Anterior cingulate cortex (tissue), 58 donors: ENCODE measurements around the gene GPRIN2.
A peak's percentile ranks its signal among the peaks of the same experiment; 100 is the strongest.
"Not testable (repeated sequence)": the region's sequence is repeated elsewhere in the genome, so short reads cannot be mapped to it uniquely, and the experiment has no call there.

Experiments
- DNase-seq, 58 donors: peaks; one replicate each; lab custom pipeline; 2025; lab: John Stamatoyannopoulos, UW

The GPRIN2 gene

GRCh38 chr10:46556515-46557318 is at the start of gene GPRIN2:
Gene GPRIN2 (minus strand): TSS chr10:46556658. CDS start chr10:46550736, 5,922 bp downstream.
- peak in 1 of 58 donors; percentile 14 for DNase-seq

- not testable (repeated sequence) for DNase-seq
Observed at GRCh38 chr10:46600516-46600915, 44.1 kb upstream of the GPRIN2 start.

GRCh38 chr10:46597616-46598246 is 41.3 kb upstream of the GPRIN2 start:
- not testable (repeated sequence) for DNase-seq

GRCh38 chr10:46596570-46596969 is 40.1 kb upstream of the GPRIN2 start:
- DNase-seq: not testable (repeated sequence)

DNA sequence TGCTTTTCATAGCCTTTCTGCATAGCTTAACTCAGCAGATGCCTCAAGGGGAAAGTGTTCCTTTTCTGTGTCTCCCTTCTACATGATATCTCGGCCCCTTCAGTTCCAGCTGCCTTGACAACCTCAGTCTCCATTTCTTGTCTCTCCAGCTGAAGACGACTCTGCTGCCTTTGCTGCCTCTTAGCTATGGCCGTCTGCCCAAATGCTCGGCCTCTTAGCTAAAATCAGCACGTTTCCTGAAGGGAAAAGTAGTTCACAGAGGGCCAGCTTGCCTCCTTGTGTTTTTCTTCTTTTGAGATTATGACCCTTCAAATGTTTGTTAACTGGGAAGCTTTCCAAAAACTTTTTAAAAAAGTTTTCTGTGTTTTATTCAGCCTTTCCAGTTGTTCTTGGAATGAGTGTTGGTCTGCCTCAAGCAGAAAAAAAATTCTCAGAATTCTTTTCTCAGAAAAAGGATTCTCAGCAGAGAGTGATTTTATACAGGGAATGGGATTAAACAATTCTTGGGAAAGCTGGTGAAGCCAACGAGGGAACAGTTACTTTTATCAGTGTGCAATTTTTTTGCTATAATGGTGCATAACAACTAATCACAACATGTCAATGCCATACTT is 38.1 kb upstream of the GPRIN2 start:
- DNase-seq: not testable (repeated sequence)

GRCh38 chr10:46593307-46593706 is 36.8 kb upstream of the GPRIN2 start:
- DNase-seq: not testable (repeated sequence)

GRCh38 chr10:46591053-46591452 is 34.6 kb upstream of the GPRIN2 start:
- not testable (repeated sequence) for DNase-seq

DNA sequence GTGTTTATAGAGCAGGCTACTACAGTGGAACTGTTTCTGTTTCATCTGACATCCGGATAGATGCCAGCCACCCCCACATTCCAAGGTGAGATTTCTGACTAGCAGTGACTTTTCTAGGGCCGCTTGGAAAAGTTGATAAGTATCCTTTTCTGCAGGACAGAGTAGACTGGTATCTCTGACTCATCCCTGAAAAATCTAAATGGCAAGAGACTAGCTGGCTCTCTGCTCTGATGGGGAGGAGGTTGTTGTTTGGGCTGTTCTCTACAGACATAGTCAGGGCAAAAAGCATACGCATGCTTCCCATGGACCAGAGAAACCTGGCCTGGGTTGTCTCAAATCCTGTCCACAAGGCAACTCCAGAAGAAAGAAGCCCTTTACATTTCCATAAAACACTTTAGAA is 33.1 kb upstream of the GPRIN2 start:
- not testable (repeated sequence) for DNase-seq

DNA sequence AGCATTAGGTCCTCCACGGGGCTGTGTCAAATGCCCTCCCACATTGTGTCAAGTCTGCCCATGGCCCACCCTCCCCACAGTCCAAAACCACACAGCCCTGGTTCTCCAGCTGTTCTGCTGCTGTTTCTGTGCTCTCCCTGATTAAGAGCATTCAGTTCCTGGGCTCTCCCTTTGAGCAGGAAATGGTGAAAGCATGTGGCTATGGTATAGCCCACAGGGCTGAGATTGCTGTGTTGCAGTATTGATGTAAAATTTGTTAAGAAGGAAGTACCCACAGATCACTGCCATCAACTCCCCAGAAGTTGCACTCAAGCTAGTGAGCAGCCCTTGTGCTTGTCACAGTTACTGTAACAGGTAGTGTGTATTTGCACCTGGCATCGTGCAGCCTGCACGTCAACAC is 31.8 kb upstream of the GPRIN2 start:
- DNase-seq: not testable (repeated sequence)

GRCh38 chr10:46587546-46587945 is 31.1 kb upstream of the GPRIN2 start:
- not testable (repeated sequence) for DNase-seq

DNA sequence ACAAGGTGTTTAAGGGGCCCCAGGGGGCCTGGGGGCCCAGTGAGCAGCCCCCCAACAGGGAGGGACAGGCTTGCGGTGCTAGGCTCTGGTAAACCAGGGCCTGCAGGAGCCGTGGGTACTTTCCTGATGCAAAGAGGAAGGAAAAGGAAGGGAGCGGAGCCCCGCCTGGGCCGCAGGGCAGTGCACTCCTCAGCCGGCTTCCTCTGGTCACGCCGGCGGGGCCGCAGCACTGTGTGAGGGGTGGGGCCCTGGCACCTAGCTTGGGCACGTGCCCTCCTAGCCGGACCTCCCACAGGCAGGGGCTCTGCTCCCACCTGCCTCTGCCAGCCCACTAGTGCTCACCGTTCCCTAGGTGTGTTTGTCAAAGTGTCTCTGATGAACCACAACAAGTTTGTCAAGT is 28.8 kb upstream of the GPRIN2 start:
- not testable (repeated sequence) for DNase-seq

DNA sequence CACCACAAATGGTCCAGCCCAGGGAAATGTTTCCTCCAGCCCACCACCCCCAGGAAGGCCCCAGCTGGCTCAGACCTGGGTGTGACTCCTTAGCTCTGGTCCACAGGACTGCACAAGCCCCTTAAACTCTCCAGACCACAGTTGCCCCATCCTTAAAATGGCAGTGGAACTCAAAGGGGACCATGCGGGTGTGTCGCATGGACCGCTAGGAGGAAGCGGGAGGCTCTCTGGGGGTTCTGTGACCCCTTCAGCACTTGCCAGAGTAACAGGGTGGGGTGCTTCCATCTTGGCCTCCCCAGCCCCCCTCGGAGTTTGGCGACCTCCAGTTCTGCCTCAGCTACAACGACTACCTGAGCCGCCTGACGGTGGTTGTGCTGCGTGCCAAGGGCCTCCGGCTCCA is 27.7 kb upstream of the GPRIN2 start:
- not testable (repeated sequence) for DNase-seq

DNA sequence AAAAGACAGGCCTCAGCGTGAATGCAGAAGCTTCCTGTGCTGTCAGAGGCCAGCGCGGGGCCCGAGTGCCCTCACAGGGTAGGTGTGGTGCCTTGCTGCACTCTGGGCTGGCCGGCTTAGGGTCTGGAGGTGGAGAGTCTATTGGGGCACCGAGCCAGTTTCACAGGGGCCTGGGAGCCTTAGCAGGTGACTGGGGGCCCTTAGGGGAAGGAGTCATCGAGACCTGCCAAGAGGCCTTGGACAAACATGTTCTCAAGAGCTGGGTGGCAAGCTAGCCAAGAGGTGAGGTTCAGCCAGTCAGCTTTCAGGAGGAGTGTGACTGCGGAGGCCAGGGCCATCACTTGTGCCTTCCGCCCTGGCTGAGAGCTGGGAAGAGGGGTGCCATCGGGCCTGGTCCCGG is 26.1 kb upstream of the GPRIN2 start:
- not testable (repeated sequence) for DNase-seq

DNA sequence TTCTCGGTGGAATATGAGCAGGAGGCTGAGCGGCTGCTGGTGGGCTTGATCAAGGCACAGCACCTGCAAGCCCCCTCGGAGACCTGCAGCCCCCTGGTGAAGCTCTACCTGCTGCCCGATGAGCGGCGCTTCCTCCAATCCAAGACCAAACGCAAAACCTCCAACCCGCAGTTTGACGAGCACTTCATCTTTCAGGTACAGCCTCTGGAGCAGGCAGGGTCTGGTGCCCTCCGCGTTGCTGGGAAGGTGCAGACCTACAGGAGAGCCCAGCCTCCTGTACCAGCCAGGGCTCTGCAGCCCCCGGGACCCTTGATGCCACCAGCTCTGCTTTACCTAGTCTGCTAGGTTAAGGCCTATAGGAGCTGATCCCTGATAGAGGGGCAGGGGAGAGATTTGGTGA is 25.5 kb upstream of the GPRIN2 start:
- DNase-seq: not testable (repeated sequence)

DNA sequence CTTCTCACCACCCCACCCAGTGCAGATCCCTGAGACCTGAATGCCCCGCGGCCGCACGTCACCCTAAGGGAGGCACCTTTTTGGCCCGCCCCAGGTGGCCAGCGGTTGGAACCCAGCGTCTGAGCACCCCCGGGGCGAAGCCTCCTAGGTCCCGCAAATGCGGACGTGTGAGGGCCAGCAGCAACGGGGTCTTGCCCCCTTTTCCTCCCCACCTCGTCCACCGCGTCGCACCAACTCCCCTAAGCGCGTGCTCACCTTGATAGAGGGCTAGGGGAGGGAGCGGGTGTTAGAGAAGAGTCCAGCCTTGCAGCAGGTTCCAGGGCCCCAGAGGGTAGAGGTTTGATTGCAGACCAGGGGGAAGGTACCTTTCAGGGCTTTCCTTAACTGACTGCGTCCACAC is 22.9 kb upstream of the GPRIN2 start:
- DNase-seq: not testable (repeated sequence)

GRCh38 chr10:46578474-46579178 is 22.2 kb upstream of the GPRIN2 start, which contains the start of gene SYT15:
Gene SYT15 (plus strand): TSS chr10:46579128. CDS start chr10:46579169, 41 bp downstream.
- not testable (repeated sequence) for DNase-seq

- not testable (repeated sequence) for DNase-seq
Observed at GRCh38 chr10:46577624-46578473, 21.4 kb upstream of the GPRIN2 start.

DNA sequence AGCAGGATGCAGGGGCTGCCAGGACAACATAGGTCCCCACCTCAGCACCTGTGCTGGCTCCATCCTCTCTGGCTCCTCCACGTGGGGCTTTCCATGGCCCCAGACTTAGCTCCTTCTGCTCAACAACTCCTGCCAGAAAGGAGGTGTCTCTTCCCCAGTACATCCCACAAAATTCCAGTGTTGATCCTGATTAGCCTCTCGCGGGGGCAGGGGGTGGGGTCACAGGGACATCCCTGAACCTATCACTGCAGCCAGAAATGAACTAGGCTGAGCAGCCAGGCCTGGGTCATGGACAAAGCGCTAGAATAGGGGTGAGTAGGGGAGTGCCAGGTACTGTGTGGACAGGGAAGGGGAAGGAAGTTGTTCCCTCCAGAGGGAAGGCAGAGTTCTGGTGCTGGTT is 17.4 kb upstream of the GPRIN2 start:
- DNase-seq: not testable (repeated sequence)

DNA sequence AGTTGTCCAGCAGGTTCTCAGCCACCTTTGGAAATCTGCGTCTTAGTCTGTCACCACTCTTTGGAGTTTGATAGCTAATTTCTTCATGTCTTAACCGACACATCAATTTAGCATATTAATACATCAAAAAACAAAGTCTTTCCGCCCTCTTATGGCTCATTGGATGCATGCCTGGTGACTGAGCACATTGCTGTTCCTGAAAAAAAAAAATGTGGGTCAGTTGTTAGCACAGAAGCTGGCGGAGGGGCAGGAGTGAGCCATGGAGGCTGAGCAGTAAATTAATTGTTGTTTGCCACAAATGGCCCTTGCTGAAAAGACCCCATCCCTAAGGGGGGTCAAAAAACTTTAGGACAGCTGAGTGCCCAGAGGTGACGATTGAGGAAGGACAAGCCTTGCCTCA is 16.9 kb upstream of the GPRIN2 start:
- DNase-seq: not testable (repeated sequence)

DNA sequence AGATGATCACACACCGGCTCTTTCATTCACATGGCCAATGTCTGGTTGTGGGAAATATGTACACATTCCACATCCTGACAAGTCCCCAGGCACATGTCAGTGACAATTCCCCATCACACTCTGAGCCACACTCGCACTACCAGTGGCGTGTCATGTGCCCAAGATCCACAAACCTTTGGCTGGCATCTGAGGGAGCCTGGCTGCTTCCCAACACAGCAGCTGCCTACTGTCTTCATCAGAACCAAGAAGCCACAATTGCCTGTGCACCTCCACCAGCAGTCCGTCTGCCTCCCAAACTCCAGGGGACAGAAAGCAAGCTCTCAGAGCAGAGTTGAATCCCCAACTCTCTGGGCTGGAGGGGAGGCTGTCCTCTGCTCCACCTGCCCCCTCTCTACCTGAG is 16.3 kb upstream of the GPRIN2 start:
- not testable (repeated sequence) for DNase-seq
